K562 (cell line): ENCODE data around the gene CLSTN2. TPM values are rescaled to one million over a fixed set of nuclear protein-coding genes. Genes with fewer than 3 reads are reported as not detected.

Experiments used
- ATAC-seq: fragments of 200-7000 bp; cut with Tn5 transposase; 3 replicates; pipeline ENCODE4 v1.9.1; 2020; ENCODE audit warnings: moderate library complexity
- BruUV-seq: library from RNA; stranded (reverse); fragments of 400-500 nt; replicated peaks from 2 replicates; lab custom pipeline; 2021; lab: Mats Ljungman, UMichigan
- CTCF ChIA-PET: fragments of 300-600 bp; formaldehyde crosslinking; extraction: SDS; loops from one replicate; lab custom pipeline; 2021; ENCODE audit warnings: low intra/inter-chr PET ratio; lab: Yijun Ruan, JAX
- POLR2A ChIA-PET: fragments of 300-600, 350-650 bp; sonication (Branson Sonifier 250); formaldehyde crosslinking; extraction: SDS; loops from one replicate; lab custom pipeline; 2021; ENCODE audit warnings: antibody characterized with exemption, inconsistent platforms; lab: Yijun Ruan, JAX
- DNase-seq, 4 experiments: peaks; one replicate each; pipeline versions ENCODE4 v3.0.0 to v3.0.0-alpha.2; 2011 to 2018; ENCODE audit warnings: low spot score in 3 of 4, mixed read lengths in 3 of 4; ENCODE audit errors: extremely low read depth in 1 of 4
- FAIRE-seq: peaks from 2 replicates; lab custom pipeline; 2011; peaks lifted over from hg19 to GRCh38; lab: Jason Lieb, UNC
- H2AFZ ChIP-seq: 2 replicates; pipeline ENCODE4 v1.6.0; 2011; ENCODE audit warnings: low read depth, low read length, control low read depth, inconsistent platforms
- H3K27ac ChIP-seq: fragments of 200-600 bp; 3 replicates; pipeline ENCODE4 v1.8.0; 2011; ENCODE audit warnings: low read depth, mild to moderate bottlenecking, control low read depth, inconsistent platforms, low read length, moderate library complexity, mixed read lengths; ENCODE audit errors: extremely low read depth
- H3K27me3 ChIP-seq, 2 experiments: fragments of 300-600 bp in 1 of 2; 2 replicates in 1 of 2; 3 replicates in 1 of 2; pipeline versions ENCODE4 v1.6.0 to v1.8.0; 2011; ENCODE audit warnings: inconsistent platforms in 2 of 2, low read length in 2 of 2, mild to moderate bottlenecking in 1 of 2, mixed read lengths in 1 of 2, moderate library complexity in 1 of 2; ENCODE audit not compliant: control insufficient read depth in 2 of 2, insufficient read depth in 2 of 2
- H3K36me3 ChIP-seq: fragments of 300-600 bp; 3 replicates; pipeline ENCODE4 v1.8.0; 2011; ENCODE audit warnings: mild to moderate bottlenecking, low read length, inconsistent platforms; ENCODE audit not compliant: control insufficient read depth, insufficient read depth
- H3K4me1 ChIP-seq, 2 experiments: fragments of 200-600 bp in 1 of 2; replicated peaks in 1 of 2; 2 replicates in 1 of 2; 3 replicates in 1 of 2; pipeline versions ENCODE4 v1.5.1 to v1.8.0; 2011; ENCODE audit warnings: inconsistent platforms in 2 of 2, low read length in 2 of 2, mild to moderate bottlenecking in 1 of 2, mixed read lengths in 1 of 2, moderate library complexity in 1 of 2; ENCODE audit not compliant: control insufficient read depth in 2 of 2, insufficient read depth in 2 of 2
- H3K4me2 ChIP-seq: 2 replicates; pipeline ENCODE4 v1.6.1; 2011; ENCODE audit warnings: low read length, control low read depth, inconsistent platforms, mixed read lengths; ENCODE audit not compliant: insufficient read depth
- H3K4me3 ChIP-seq: fragments of 200-600 bp; sonication (generic), shearing (Covaris generic); 2 replicates; pipeline ENCODE4 v1.5.1; 2016; ENCODE audit warnings: control low read depth, inconsistent platforms
- H3K79me2 ChIP-seq: fragments of 200-600 bp; 3 replicates; pipeline ENCODE4 v1.8.0; 2011; ENCODE audit warnings: low read length, inconsistent platforms; ENCODE audit not compliant: control insufficient read depth, insufficient read depth
- H3K9ac ChIP-seq, 2 experiments: 2 replicates each; pipeline versions ENCODE4 v1.6.0 to v1.6.1; 2011; ENCODE audit warnings: low read depth in 2 of 2, low read length in 2 of 2, control low read depth in 1 of 2, inconsistent platforms in 1 of 2, mild to moderate bottlenecking in 1 of 2, mixed read lengths in 1 of 2; ENCODE audit not compliant: insufficient read depth in 1 of 2
- H3K9me1 ChIP-seq: one replicate; pipeline ENCODE4 v1.6.0; 2011; ENCODE audit warnings: inconsistent platforms, mild to moderate bottlenecking, low read length, moderate library complexity; ENCODE audit not compliant: control insufficient read depth, insufficient read depth
- H3K9me3 ChIP-seq: replicated peaks from 2 replicates; pipeline ENCODE4 v1.5.1; 2011; ENCODE audit warnings: low read depth, low read length, inconsistent platforms; ENCODE audit not compliant: control insufficient read depth, insufficient read depth
- H4K20me1 ChIP-seq: replicated peaks from 2 replicates; pipeline ENCODE4 v1.6.1; 2011; ENCODE audit warnings: low read length, inconsistent platforms, mixed read lengths; ENCODE audit not compliant: control insufficient read depth, insufficient read depth
- DNMT1 ChIP-seq: fragments of 450-650 bp; IDR thresholded peaks from 2 replicates; pipeline ENCODE4 v1.6.1; 2016; ENCODE audit warnings: antibody characterized with exemption, mild to moderate bottlenecking
- ELF2 ChIP-seq: fragments of 250-450 bp; sonication (Bioruptor Pico); IDR thresholded peaks from 2 replicates; pipeline ENCODE4 v1.5.0; 2021; ENCODE audit warnings: mild to moderate bottlenecking
- HNRNPUL1 ChIP-seq: fragments of 200-400 bp; formaldehyde crosslinking; IDR thresholded peaks from 2 replicates; pipeline ENCODE4 v1.6.1; 2017; ENCODE audit warnings: low read length
- SMAD2 ChIP-seq: fragments of 150-350 bp; IDR thresholded peaks from 2 replicates; pipeline ENCODE4 v1.6.1; 2014; ENCODE audit warnings: low read depth, mild to moderate bottlenecking, low read length
- SREBF2 ChIP-seq: sonication (generic); formaldehyde crosslinking; IDR thresholded peaks from 2 replicates; pipeline ENCODE4 v1.4.0; 2020; ENCODE audit warnings: mild to moderate bottlenecking, missing genetic modification reagents
- SUPT5H ChIP-seq: fragments of 450-650 bp; IDR thresholded peaks from 2 replicates; pipeline ENCODE4 v1.6.1; 2016
- TEAD2 ChIP-seq: fragments of 450-650 bp; IDR thresholded peaks from 2 replicates; pipeline ENCODE4 v1.6.1; 2016; ENCODE audit warnings: missing genetic modification characterization, control low read depth, missing compliant biosample characterization
- TRIM25 ChIP-seq: fragments of 450-650 bp; IDR thresholded peaks from 2 replicates; pipeline ENCODE4 v1.7.0; 2016; ENCODE audit warnings: borderline replicate concordance
- ZBTB40 ChIP-seq, 2 experiments: fragments of 450-650 bp in 1 of 2; sonication (generic) in 1 of 2; formaldehyde crosslinking in 1 of 2; IDR thresholded peaks; 2 replicates each; pipeline versions ENCODE4 v1.7.1 to v1.9.0; 2016 to 2022; ENCODE audit warnings: inconsistent platforms in 1 of 2, mild to moderate bottlenecking in 1 of 2, missing genetic modification reagents in 1 of 2
- ZNF12 ChIP-seq: sonication (generic); formaldehyde crosslinking; IDR thresholded peaks from 2 replicates; pipeline ENCODE4 v1.4.0; 2020; ENCODE audit warnings: mild to moderate bottlenecking, missing genetic modification reagents
- WGBS: fragments of 100-300 bp; shearing (Covaris generic); methylation state at CpG from one replicate; pipeline ENCODE4 v1.1.6; 2016; ENCODE audit warnings: low coverage, mixed read lengths; ENCODE audit not compliant: insufficient coverage; ENCODE audit errors: missing lambda C conversion rate; 5-methylcytosine and 5-hydroxymethylcytosine counted together
- in situ Hi-C: fragments of 300-500 bp; cut with MboI; formaldehyde crosslinking; loops from 4 replicates; pipeline ENCODE4 v1.15.0; 2018; ENCODE audit warnings: inconsistent platforms, mixed read lengths
- intact Hi-C: fragments of 100-400 bp; cut with micrococcal nuclease; formaldehyde crosslinking; loops from 2 replicates; pipeline ENCODE4 v1.14.2; 2022
- polyA plus RNA-seq, 8 experiments: library from polyadenylated mRNA; depleted of rRNA in 4 of 8; stranded (reverse) in 5 of 8; unstranded in 3 of 8; fragments of >200 nt; fragmentation: Nextera tagmentation in 2 of 8; fragmentation: Illumina TruSeq in 1 of 8; extraction: Ambion mirVana in 2 of 8; extraction: Trizol in 1 of 8; gene quantifications; 2 replicates each; pipeline versions ENCODE4 v1.2.1 to v1.2.3, GENCODE V29; 2011 to 2014; ENCODE audit warnings: inconsistent platforms in 1 of 8, missing spikeins in 1 of 8
- total RNA-seq, 7 experiments: library from RNA; depleted of rRNA in 6 of 7; stranded (reverse); fragments of >200 nt in 6 of 7; fragmentation: Illumina TruSeq in 2 of 7; extraction: Trizol in 2 of 7; gene quantifications; 2 replicates each; pipeline versions ENCODE4 v1.2.1 to v1.2.3, GENCODE V29; 2011 to 2021; ENCODE audit warnings: low replicate concordance in 1 of 7

Gene CLSTN2
- total and polyA plus RNA-seq, 9 of the 15 experiments (the other 6 are each of a cell fraction or from before 2014, with no cell fraction given), result 0.02 to 0.04 (median 0.04) TPM; not detected in 6

- no TSS peak for BruUV-seq
- no peaks in the 10 kb centered on the region for H3K9me3 ChIP-seq
- no peak overlapping the region for H3K9ac ChIP-seq
- no peak overlapping the region for H3K27ac ChIP-seq
- intact Hi-C loops, result no loop called here
- H3K4me1 ChIP-seq, result no peaks in the 10 kb centered on the region
- no peak overlapping the region for H3K4me2 ChIP-seq
- no peaks in the 10 kb centered on the region for H3K79me2 ChIP-seq
- DNase-seq (no peak), FAIRE-seq (no peak)
- no peak for TF ChIP-seq TEAD2 (tag)
- no peak for TF ChIP-seq ZNF12
- TF ChIP-seq TRIM25, result no peak
- TF ChIP-seq ELF2 (CRISPR knock-in tag), result no peak
- no peak for TF ChIP-seq SUPT5H
- TF ChIP-seq SREBF2, result no peak
- no peak for TF ChIP-seq SMAD2
- no peak for TF ChIP-seq ZBTB40 (IDR thresholded peaks at IDR 0.05)
- no peak for TF ChIP-seq ZBTB40 (CRISPR knock-in tag; IDR thresholded peaks at IDR 0.05)
- no peak for TF ChIP-seq DNMT1
- no peak for TF ChIP-seq HNRNPUL1
- TF ChIP-seq, all 486 proteins: peak for 0
- in situ Hi-C loops, result no loop called here
- no peaks in the 10 kb centered on the region; the same call in 1 of the 2 replicates for H4K20me1 ChIP-seq
- no peak overlapping the region for H3K4me3 ChIP-seq
- H3K36me3 ChIP-seq, result no peaks in the 10 kb centered on the region
- WGBS, result 0% methylated on average over 3 of the region's 3 CpGs
- ChIA-PET CTCF (no interaction called here), POLR2A (interaction anchor here (0.6 kb wide), 1 partner anchor 169 kb away, joined by 3 read pairs; no protein-coding TSS in a partner anchor)
- H3K27me3 ChIP-seq, result no peaks in the 10 kb centered on the region
- ATAC-seq, result no peak
- no peaks in the 10 kb centered on the region for H3K9me1 ChIP-seq
- no peak overlapping the region for H2AFZ ChIP-seq
Measured at GRCh38 chr3:140077406-140077805, 142.4 kb downstream of the CLSTN2 start.
